CD4-positive, CD25-positive, alpha-beta regulatory T cell (primary cell): ENCODE measurements around the gene WNT11. TPM values are rescaled to one million over a fixed set of nuclear protein-coding genes. Genes with fewer than 3 reads are reported as not detected.

Experiments
- ATAC-seq, 2 donors: fragments of 150-1000 bp; cut with Tn5 transposase; one replicate each; pipeline ENCODE4 v1.10.0; 2021; ENCODE audit warnings: low read depth in 2 of 2, moderate number of reproducible peaks in 2 of 2, moderate library complexity in 1 of 2
- DNase-seq, 3 donors: peaks; one replicate each; pipeline versions ENCODE4 v3.0.0 to v3.0.0-alpha.2; 2012 to 2022; ENCODE audit warnings: mixed read lengths in 1 of 3
- H3K27ac ChIP-seq: one replicate; pipeline ENCODE4 v1.7.0; 2013; ENCODE audit warnings: mild to moderate bottlenecking, low read length; ENCODE audit not compliant: insufficient read depth, poor library complexity, severe bottlenecking
- H3K27me3 ChIP-seq: one replicate; pipeline ENCODE4 v1.7.0; 2013; ENCODE audit warnings: low read length; ENCODE audit not compliant: control insufficient read depth, insufficient read depth
- H3K36me3 ChIP-seq: one replicate; pipeline ENCODE4 v1.7.0; 2013; ENCODE audit warnings: mild to moderate bottlenecking, low read length, moderate library complexity; ENCODE audit not compliant: control insufficient read depth, insufficient read depth
- H3K4me1 ChIP-seq: 2 replicates; pipeline ENCODE4 v1.7.0; 2013; ENCODE audit warnings: mild to moderate bottlenecking, low read length; ENCODE audit not compliant: insufficient read depth, control insufficient read depth, poor library complexity, severe bottlenecking
- H3K4me3 ChIP-seq: one replicate; pipeline ENCODE4 v1.7.0; 2013; ENCODE audit warnings: low read depth, mild to moderate bottlenecking, low read length, moderate library complexity
- H3K9me3 ChIP-seq, 2 experiments: 1 replicate in 1 of 2; 2 replicates in 1 of 2; pipeline ENCODE4 v1.7.0; 2013; ENCODE audit warnings: low read length in 2 of 2, mild to moderate bottlenecking in 1 of 2, moderate library complexity in 1 of 2; ENCODE audit not compliant: control insufficient read depth in 2 of 2
- H3K27ac Mint-ChIP-seq, 3 donors: one replicate each; pipeline ENCODE4 v1.8.0; 2020 to 2022; ENCODE audit warnings: mild to moderate bottlenecking in 3 of 3, mixed read lengths in 3 of 3, moderate library complexity in 2 of 3
- H3K27me3 Mint-ChIP-seq: one replicate; pipeline ENCODE4 v1.8.0; 2022; ENCODE audit warnings: mild to moderate bottlenecking, mixed read lengths
- H3K36me3 Mint-ChIP-seq: one replicate; pipeline ENCODE4 v1.8.0; 2020; ENCODE audit warnings: mixed read lengths
- H3K4me1 Mint-ChIP-seq, 4 donors: one replicate each; pipeline ENCODE4 v1.8.0; 2020 to 2022; ENCODE audit warnings: mixed read lengths in 4 of 4, mild to moderate bottlenecking in 1 of 4
- H3K4me3 Mint-ChIP-seq, 4 donors: one replicate each; pipeline ENCODE4 v1.8.0; 2020 to 2022; ENCODE audit warnings: mild to moderate bottlenecking in 4 of 4, mixed read lengths in 4 of 4, moderate library complexity in 3 of 4
- H3K9me3 Mint-ChIP-seq, 7 donors: one replicate each; pipeline ENCODE4 v1.8.0; 2020 to 2022; ENCODE audit warnings: mixed read lengths in 7 of 7, mild to moderate bottlenecking in 3 of 7, moderate library complexity in 2 of 7
- polyA plus RNA-seq, 4 donors: library from polyadenylated mRNA; unstranded; fragments of 300-500 nt; fragmentation: Illumina TruSeq; gene quantifications; one replicate each; pipeline ENCODE4 v1.2.3, GENCODE V29; 2021
- total RNA-seq: library from RNA; stranded (reverse); gene quantifications from one replicate; pipeline ENCODE4 v1.2.3, GENCODE V29; 2022

WNT11 gene
- total and polyA plus RNA-seq, 5 donors from 2014 or later, result 0.43 to 1.2 TPM; not detected in 3

DNA sequence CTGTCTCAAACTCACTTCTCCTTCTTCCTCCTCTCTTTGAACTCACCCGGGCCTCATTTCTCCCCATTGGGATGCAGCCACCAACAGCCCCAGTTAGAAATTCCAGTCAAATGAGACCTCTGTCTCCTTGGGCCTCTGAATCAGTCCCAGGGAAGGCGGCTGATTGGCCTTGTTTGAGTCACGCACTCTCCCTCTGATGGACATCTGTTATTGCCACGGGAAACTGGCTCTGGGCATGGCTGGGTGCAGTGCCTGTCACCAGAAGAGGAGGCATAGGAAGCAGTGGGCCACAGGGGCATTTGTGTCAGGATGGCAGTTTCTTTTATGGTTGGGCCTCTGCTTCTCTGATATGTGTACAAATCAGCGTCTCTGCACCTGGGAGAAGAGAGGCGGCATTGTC is 9.6 kb upstream of the WNT11 start:
- peak overlapping the region in 1 of 3 donors; percentile 20 for H3K27ac Mint-ChIP-seq
- H3K27me3 Mint-ChIP-seq, result peaks cover 31% of the 10 kb centered on the region
- Histone ChIP-seq H3K4me3 (no peak overlapping the region), H3K27ac (no peak overlapping the region), H3K4me1 (peaks cover 2% of the 10 kb centered on the region), H3K27me3 (no peaks in the 10 kb centered on the region), H3K9me3 (no peaks in the 10 kb centered on the region), H3K36me3 (no peaks in the 10 kb centered on the region)
- DNase-seq (no peak), ATAC-seq (no peak)
- H3K9me3 Mint-ChIP-seq, result no peaks in the 10 kb centered on the region
- H3K4me1 Mint-ChIP-seq, result peaks cover 0 to under 1% (median 0%) of the 10 kb centered on the region in 4 donors
- H3K36me3 Mint-ChIP-seq, result no peaks in the 10 kb centered on the region
- peak overlapping the region in 1 of 4 donors; percentile 17 for H3K4me3 Mint-ChIP-seq

DNA sequence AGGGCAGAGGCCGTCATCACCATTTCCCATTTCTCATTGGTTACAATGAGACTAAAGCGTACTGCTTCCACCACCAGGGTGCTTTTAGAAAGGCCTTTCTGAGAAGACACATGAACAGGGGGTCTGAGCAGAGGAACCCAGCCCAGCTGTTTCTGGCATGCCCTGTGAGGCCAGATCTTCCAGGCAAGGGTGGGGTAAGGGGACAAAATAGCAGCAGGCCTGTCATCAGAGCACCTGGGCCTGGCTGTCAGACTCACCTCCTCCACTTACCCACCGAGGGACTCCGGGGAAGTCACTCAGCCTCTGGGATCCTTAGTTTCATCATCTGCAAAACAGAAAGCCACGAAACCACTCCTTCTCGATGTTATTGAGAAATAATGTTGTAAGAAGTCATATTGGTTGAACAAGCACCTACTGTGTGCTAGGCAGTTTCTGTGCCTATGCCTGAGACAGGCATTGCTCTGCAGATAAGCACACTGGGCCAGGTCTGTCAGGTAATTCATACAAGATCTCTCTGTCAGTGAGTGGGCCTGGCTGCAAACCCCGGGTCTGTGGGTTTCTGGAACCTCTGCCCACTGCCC is 8.8 kb upstream of the WNT11 start:
- H3K36me3 ChIP-seq, result no peaks in the 10 kb centered on the region
- peaks cover 11% of the 10 kb centered on the region for H3K4me1 ChIP-seq
- ATAC-seq, result no peak
- no peaks in the 10 kb centered on the region for H3K9me3 ChIP-seq
- peaks cover 0 to 2% (median 0%) of the 10 kb centered on the region in 4 donors for H3K4me1 Mint-ChIP-seq
- H3K9me3 Mint-ChIP-seq, result no peaks in the 10 kb centered on the region
- no peaks in the 10 kb centered on the region for H3K36me3 Mint-ChIP-seq
- DNase-seq, result no peak
- H3K4me3 Mint-ChIP-seq, result peak overlapping the region in 1 of 4 donors; percentile 29
- no peak overlapping the region for H3K4me3 ChIP-seq
- no peak overlapping the region for H3K27ac Mint-ChIP-seq
- H3K27ac ChIP-seq, result no peak overlapping the region
- H3K27me3 ChIP-seq, result no peaks in the 10 kb centered on the region
- H3K27me3 Mint-ChIP-seq, result peaks cover 33% of the 10 kb centered on the region

DNA sequence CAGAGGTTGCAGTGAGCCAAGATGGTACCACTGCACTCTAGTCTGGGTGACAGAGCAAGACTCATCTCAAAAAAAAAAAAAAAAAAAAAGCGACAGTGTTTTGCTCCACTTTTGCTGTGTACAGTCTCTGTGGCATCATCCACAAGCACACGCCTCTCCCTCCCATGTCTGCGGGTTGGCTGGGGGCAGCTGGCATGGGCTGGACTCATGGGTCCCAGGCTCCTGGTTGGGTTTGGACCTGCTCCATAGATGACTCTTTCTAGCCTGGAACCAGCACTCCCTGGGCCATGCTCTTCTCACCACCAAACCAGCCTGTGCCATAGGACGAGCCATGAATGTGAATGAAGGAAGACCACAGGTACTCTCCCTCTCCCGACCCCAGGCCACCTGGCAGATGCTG is 7.9 kb upstream of the WNT11 start:
- Mint-ChIP-seq H3K4me1 (peaks cover 0 to 2% (median 0%) of the 10 kb centered on the region in 4 donors), H3K9me3 (no peaks in the 10 kb centered on the region), H3K36me3 (no peaks in the 10 kb centered on the region), H3K27ac (no peak overlapping the region), H3K27me3 (peaks cover 37% of the 10 kb centered on the region), H3K4me3 (peak overlapping the region in 1 of 4 donors; percentile 54)
- Histone ChIP-seq H3K9me3 (no peaks in the 10 kb centered on the region), H3K4me1 (peaks cover 19% of the 10 kb centered on the region), H3K27me3 (no peaks in the 10 kb centered on the region), H3K27ac (no peak overlapping the region), H3K4me3 (no peak overlapping the region), H3K36me3 (no peaks in the 10 kb centered on the region)
- ATAC-seq (no peak), DNase-seq (no peak)

DNA sequence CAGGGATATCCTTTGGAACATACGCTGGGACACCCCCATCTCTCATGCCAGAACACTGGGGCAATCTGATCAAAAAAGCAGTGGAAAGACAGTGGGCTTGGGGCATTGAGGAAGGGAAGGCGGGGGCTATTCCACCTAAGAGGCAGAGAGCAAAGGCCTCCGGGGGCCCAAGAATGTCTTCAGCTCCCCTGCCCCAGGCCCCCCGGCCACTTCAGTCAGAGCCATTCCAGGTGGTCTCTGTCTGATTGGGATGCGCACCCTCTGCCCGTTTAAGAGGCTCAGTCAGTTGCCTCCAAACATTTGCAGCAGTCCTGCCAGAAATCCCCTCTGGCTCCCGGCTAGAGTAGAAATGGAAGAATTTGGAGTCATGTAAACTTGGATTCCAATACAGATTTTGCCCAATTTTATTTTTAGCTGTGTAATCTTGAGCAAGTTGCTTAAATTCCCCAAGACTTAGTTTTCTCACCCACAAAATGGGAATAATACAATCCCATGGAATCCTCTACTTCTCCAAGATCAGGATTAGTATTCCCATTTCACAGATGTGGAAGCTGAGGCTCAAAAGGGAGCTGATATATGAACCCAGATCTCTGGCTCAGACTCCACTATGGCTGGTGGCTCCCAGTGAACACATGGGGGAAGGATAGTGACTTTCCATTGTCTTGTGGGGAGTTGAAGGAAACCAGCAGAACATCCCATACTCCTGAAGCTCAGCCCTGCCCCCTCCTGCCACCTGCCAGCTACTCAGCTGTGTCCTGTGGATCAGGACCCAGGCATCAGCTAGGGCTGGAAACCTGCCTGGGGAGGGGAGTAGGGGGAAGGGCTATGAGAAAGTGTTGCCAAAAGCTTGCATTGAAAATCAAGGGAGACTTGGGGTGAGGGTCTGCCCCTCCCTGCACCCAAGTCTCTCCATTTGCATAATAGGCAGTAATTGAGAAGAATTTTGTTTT is 6.1 kb upstream of the WNT11 start:
- H3K27ac ChIP-seq, result no peak overlapping the region
- H3K36me3 ChIP-seq, result no peaks in the 10 kb centered on the region
- H3K4me1 Mint-ChIP-seq, result peaks cover 0 to 10% (median 3%) of the 10 kb centered on the region in 4 donors
- peak overlapping the region in 1 of 4 donors; percentile 56 for H3K4me3 Mint-ChIP-seq
- no peak for ATAC-seq
- no peaks in the 10 kb centered on the region for H3K9me3 Mint-ChIP-seq
- no peaks in the 10 kb centered on the region for H3K9me3 ChIP-seq
- DNase-seq, result no peak
- H3K27me3 ChIP-seq, result peaks cover 3% of the 10 kb centered on the region
- no peak overlapping the region for H3K4me3 ChIP-seq
- no peaks in the 10 kb centered on the region for H3K36me3 Mint-ChIP-seq
- no peak overlapping the region for H3K27ac Mint-ChIP-seq
- H3K27me3 Mint-ChIP-seq, result peaks cover 47% of the 10 kb centered on the region
- H3K4me1 ChIP-seq, result peaks cover 37% of the 10 kb centered on the region

DNA sequence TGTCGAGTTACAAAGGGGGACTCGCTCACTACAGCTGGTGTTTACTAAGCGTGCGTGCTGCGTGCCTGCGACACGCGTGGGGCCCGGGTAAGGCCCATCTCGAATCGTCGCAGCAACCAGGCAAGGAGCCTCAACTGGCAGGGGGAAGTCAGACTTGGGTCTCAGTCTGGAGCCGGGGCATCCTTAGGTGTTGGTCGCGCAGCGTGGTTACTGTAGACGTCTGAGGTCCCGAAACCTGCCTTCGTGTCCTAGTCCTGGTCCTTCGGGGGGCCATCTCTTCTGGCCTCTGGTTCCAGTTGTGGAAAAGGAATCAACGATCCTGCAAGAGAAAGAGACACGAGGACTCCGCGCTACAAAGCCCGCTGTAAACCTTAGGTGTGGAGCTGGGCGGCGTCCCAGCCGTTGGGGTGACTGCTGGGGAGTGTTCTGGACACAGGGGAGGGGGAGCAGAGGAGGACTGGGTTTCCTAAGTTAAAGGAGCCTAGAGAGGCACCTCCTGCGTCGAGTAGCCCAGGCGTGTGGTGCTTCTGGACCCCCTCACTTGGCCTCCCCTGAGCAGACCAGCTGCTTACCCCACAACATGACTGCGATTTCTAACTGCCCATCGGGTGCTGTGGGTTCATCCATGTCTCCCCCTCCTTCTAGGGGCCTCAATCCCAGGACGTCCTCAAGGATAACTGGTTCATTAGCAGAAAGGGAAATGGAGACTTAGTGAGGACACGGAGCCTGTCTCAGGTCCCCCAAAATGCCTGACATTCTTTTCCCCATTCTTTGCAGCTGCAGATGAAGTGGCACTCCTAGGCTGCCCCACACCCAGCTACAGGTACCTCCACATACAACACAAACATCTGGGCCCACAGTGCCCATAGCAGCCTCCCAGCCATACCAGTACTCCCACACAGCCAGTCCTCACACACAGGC is 4.9 kb upstream of the WNT11 start:
- peaks cover 0 to 3% (median 0%) of the 10 kb centered on the region in 7 donors for H3K9me3 Mint-ChIP-seq
- no peak overlapping the region for H3K27ac ChIP-seq
- H3K9me3 ChIP-seq, result no peaks in the 10 kb centered on the region
- H3K36me3 Mint-ChIP-seq, result no peaks in the 10 kb centered on the region
- peaks cover 0 to 17% (median 8%) of the 10 kb centered on the region in 4 donors for H3K4me1 Mint-ChIP-seq
- H3K27me3 Mint-ChIP-seq, result peaks cover 51% of the 10 kb centered on the region
- H3K4me1 ChIP-seq, result peaks cover 48% of the 10 kb centered on the region
- peaks cover 8% of the 10 kb centered on the region for H3K27me3 ChIP-seq
- DNase-seq (peak in 1 of 3 donors; percentile 33), ATAC-seq (no peak)
- H3K4me3 ChIP-seq, result no peak overlapping the region
- no peaks in the 10 kb centered on the region for H3K36me3 ChIP-seq
- H3K4me3 Mint-ChIP-seq, result peak overlapping the region; percentile 21 to 85 (median 82)
- H3K27ac Mint-ChIP-seq, result no peak overlapping the region

DNA sequence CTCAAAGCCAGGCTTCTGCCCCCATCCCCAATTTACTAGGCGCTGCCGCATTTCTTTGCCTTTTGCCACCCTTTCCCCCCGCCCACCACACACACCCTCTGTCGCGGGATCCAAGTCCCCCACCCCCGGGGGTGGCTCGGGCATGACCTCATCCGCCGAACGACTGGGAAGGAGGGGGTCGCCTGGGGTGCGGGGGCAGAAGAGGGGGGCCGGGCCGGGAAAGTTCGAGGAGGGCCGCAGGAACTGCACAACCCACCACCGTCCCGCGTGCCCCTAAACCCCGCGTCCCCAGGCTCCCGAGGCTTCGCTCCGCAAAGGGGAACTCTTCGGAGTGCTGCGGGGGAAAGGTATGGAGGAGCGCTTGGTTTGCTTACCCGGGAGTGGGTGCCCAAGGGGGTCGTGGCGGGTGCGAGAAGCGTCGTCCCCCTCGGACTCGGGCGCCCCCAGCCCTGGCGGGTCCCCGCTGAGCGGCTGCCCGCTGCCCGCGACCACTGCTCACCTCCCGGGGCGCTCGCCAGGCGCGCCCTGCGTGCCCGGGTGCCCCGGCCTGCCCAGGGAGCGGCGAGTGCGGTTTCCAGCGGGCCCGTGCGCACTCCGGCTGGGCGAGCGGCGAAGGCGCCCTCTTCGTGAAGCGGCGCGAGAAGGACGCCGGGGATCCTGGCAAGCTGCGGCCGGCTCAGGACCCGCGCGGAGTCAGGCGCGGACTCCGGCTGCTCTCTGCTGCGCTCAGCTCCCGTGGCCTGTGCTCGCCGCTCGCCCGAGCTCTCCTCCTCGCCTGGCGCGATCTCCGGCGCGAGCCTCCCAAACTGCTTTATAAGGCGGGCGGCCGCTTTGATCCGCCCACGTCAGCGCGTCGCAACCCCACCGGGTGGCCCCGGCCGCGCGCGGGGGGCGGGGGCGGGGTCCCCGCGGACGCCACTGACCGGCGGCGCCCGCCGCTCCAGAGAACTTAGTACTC is 4.0 kb upstream of the WNT11 start:
- Histone ChIP-seq H3K27me3 (peaks cover 8% of the 10 kb centered on the region), H3K36me3 (no peaks in the 10 kb centered on the region), H3K4me1 (peaks cover 54% of the 10 kb centered on the region), H3K4me3 (no peak overlapping the region), H3K27ac (no peak overlapping the region), H3K9me3 (no peaks in the 10 kb centered on the region)
- DNase-seq (peak in 2 of 3 donors; percentile 26 to 39), ATAC-seq (peak; percentile 9 to 19)
- H3K27me3 Mint-ChIP-seq, result peaks cover 59% of the 10 kb centered on the region
- H3K4me1 Mint-ChIP-seq, result peaks cover 0 to 23% (median 11%) of the 10 kb centered on the region in 4 donors
- H3K27ac Mint-ChIP-seq, result no peak overlapping the region
- H3K36me3 Mint-ChIP-seq, result no peaks in the 10 kb centered on the region
- H3K9me3 Mint-ChIP-seq, result peaks cover 0 to 3% (median 0%) of the 10 kb centered on the region in 7 donors
- H3K4me3 Mint-ChIP-seq, result peak overlapping the region; percentile 32 to 85 (median 82)
